WTC11 (cell line): ENCODE results near the gene SRC. TPM values are rescaled to one million over a fixed set of nuclear protein-coding genes. Genes with fewer than 3 reads are reported as not detected.

Source experiments
- ATAC-seq: fragments of 200-7000 bp; cut with Tn5 transposase; 2 replicates; pipeline ENCODE4 v1.10.0; 2021; ENCODE audit warnings: mild to moderate bottlenecking, moderate library complexity
- CTCF ChIA-PET: fragments of 300-600 bp; sonication (Branson Sonifier 250); formaldehyde crosslinking; loops from one replicate; lab custom pipeline; 2021; ENCODE audit warnings: antibody characterized with exemption; lab: Charles Lee
- POLR2A ChIA-PET: fragments of 350-600 bp; sonication (Branson Sonifier 250); formaldehyde crosslinking; loops from one replicate; lab custom pipeline; 2021; ENCODE audit warnings: antibody characterized with exemption; lab: Charles Lee
- DNase-seq: peaks from one replicate; pipeline ENCODE4 v3.0.0; 2021; ENCODE audit warnings: low spot score
- H3K27ac Mint-ChIP-seq: 2 replicates; pipeline ENCODE4 v1.8.0; 2021; ENCODE audit warnings: mixed read lengths
- H3K27me3 Mint-ChIP-seq: 2 replicates; pipeline ENCODE4 v1.8.0; 2021; ENCODE audit warnings: low read depth, mild to moderate bottlenecking, moderate library complexity, mixed read lengths
- H3K36me3 Mint-ChIP-seq: 2 replicates; pipeline ENCODE4 v1.8.0; 2021; ENCODE audit warnings: mixed read lengths
- H3K4me1 Mint-ChIP-seq: 2 replicates; pipeline ENCODE4 v1.8.0; 2022; ENCODE audit warnings: mixed read lengths
- H3K4me3 Mint-ChIP-seq: 2 replicates; pipeline ENCODE4 v1.8.0; 2021; ENCODE audit warnings: mild to moderate bottlenecking, moderate library complexity, mixed read lengths
- H3K9me3 Mint-ChIP-seq: 2 replicates; pipeline ENCODE4 v1.8.0; 2021; ENCODE audit warnings: mixed read lengths
- AFF4 ChIP-seq: sonication (generic); formaldehyde crosslinking; IDR thresholded peaks from 2 replicates; pipeline ENCODE4 v1.8.1; 2023; ENCODE audit warnings: mild to moderate bottlenecking, missing genetic modification reagents, borderline replicate concordance
- CREM ChIP-seq: sonication (generic); formaldehyde crosslinking; IDR thresholded peaks from 2 replicates; pipeline ENCODE4 v1.8.1; 2022; ENCODE audit warnings: mild to moderate bottlenecking, missing genetic modification reagents, moderate library complexity
- IRF2 ChIP-seq: sonication (generic); formaldehyde crosslinking; IDR thresholded peaks from 2 replicates; pipeline ENCODE4 v1.8.0; 2022; ENCODE audit warnings: low read depth, missing genetic modification reagents, borderline replicate concordance
- JUN ChIP-seq: sonication (generic); formaldehyde crosslinking; IDR thresholded peaks from 2 replicates; pipeline ENCODE4 v1.8.0; 2023; ENCODE audit warnings: mild to moderate bottlenecking, missing genetic modification reagents
- KAT7 ChIP-seq: sonication (generic); formaldehyde crosslinking; IDR thresholded peaks from 2 replicates; pipeline ENCODE4 v1.8.1; 2023; ENCODE audit warnings: missing genetic modification reagents, mild to moderate bottlenecking, borderline replicate concordance
- MAX ChIP-seq: sonication (generic); formaldehyde crosslinking; IDR thresholded peaks from 2 replicates; pipeline ENCODE4 v1.8.0; 2022; ENCODE audit warnings: mild to moderate bottlenecking, missing genetic modification reagents
- MYBL2 ChIP-seq: sonication (generic); formaldehyde crosslinking; IDR thresholded peaks from 2 replicates; pipeline ENCODE4 v1.8.1; 2023; ENCODE audit warnings: mild to moderate bottlenecking, moderate library complexity, missing genetic modification reagents
- NFYB ChIP-seq: sonication (generic); formaldehyde crosslinking; conservative IDR thresholded peaks from 2 replicates; pipeline ENCODE4 v1.8.0; 2022; ENCODE audit warnings: low read depth, missing genetic modification reagents
- PREB ChIP-seq: sonication (generic); formaldehyde crosslinking; IDR thresholded peaks from 2 replicates; pipeline ENCODE4 v1.8.1; 2022; ENCODE audit warnings: mild to moderate bottlenecking, missing genetic modification reagents, moderate library complexity, borderline replicate concordance
- PRRX2 ChIP-seq: fragments of 250-450 bp; sonication (Bioruptor Pico); IDR thresholded peaks from 2 replicates; pipeline ENCODE4 v1.8.0; 2021; ENCODE audit warnings: mild to moderate bottlenecking
- RELA ChIP-seq: sonication (generic); formaldehyde crosslinking; IDR thresholded peaks from 2 replicates; pipeline ENCODE4 v1.8.1; 2022; ENCODE audit warnings: missing genetic modification reagents, mild to moderate bottlenecking, borderline replicate concordance
- TEAD4 ChIP-seq: sonication (generic); formaldehyde crosslinking; IDR thresholded peaks from 2 replicates; pipeline ENCODE4 v1.8.0; 2022; ENCODE audit warnings: mild to moderate bottlenecking, missing genetic modification reagents
- ZMAT4 ChIP-seq: fragments of 250-450 bp; sonication (Bioruptor Pico); IDR thresholded peaks from 2 replicates; pipeline ENCODE4 v1.9.0; 2021; ENCODE audit warnings: mild to moderate bottlenecking
- ZNF263 ChIP-seq: sonication (generic); formaldehyde crosslinking; IDR thresholded peaks from 2 replicates; pipeline ENCODE4 v1.8.1; 2022; ENCODE audit warnings: low read depth, mild to moderate bottlenecking, moderate library complexity, missing genetic modification reagents
- ZNF317 ChIP-seq: sonication (generic); formaldehyde crosslinking; IDR thresholded peaks from 2 replicates; pipeline ENCODE4 v1.8.1; 2023; ENCODE audit warnings: low read depth, mild to moderate bottlenecking, moderate library complexity, missing genetic modification reagents, borderline replicate concordance
- ZNF396 ChIP-seq: fragments of 250-450 bp; sonication (Bioruptor Pico); IDR thresholded peaks from 2 replicates; pipeline ENCODE4 v1.8.0; 2021; ENCODE audit warnings: mild to moderate bottlenecking, moderate library complexity, borderline replicate concordance
- ZSCAN18 ChIP-seq: fragments of 250-450 bp; sonication (Bioruptor Pico); IDR thresholded peaks from 2 replicates; pipeline ENCODE4 v2.1.2; 2022; ENCODE audit warnings: mild to moderate bottlenecking, moderate library complexity
- total RNA-seq: library from RNA; stranded (reverse); gene quantifications from 3 replicates; pipeline ENCODE4 v1.2.3, GENCODE V29; 2021

SRC gene
- total RNA-seq, 1 experiment from 2014 or later, result 33.3 TPM

GRCh38 chr20:37443596-37443995 is 97.7 kb downstream of the SRC start:
- ATAC-seq, result no peak
- Mint-ChIP-seq H3K9me3 (no peaks in the 10 kb centered on the region), H3K27me3 (no peaks in the 10 kb centered on the region), H3K36me3 (no peaks in the 10 kb centered on the region), H3K4me1 (peaks cover 16% of the 10 kb centered on the region), H3K27ac (no peak overlapping the region), H3K4me3 (no peak overlapping the region)
- ChIA-PET POLR2A (no interaction called here), CTCF (no interaction called here)
- no peak for TF ChIP-seq ZNF263 (CRISPR knock-in tag)
- no peak for TF ChIP-seq ZSCAN18 (CRISPR knock-in tag)
- TF ChIP-seq CREM (CRISPR knock-in tag), result no peak
- no peak for TF ChIP-seq ZMAT4 (CRISPR knock-in tag)
- no peak for TF ChIP-seq TEAD4 (CRISPR knock-in tag)
- DNase-seq, result no peak

- H3K27me3 Mint-ChIP-seq, result no peaks in the 10 kb centered on the region
- no peaks in the 10 kb centered on the region for H3K36me3 Mint-ChIP-seq
- ChIA-PET CTCF (interaction anchor here (0.6 kb wide), 1 partner anchor 104 kb away, joined by 6 read pairs; no protein-coding TSS in a partner anchor), POLR2A (no interaction called here)
- no peak for TF ChIP-seq MYBL2 (CRISPR knock-in tag)
- TF ChIP-seq ZNF317, result no peak
- TF ChIP-seq IRF2 (CRISPR knock-in tag), result no peak
- no peak for TF ChIP-seq ZNF396
- no peak for TF ChIP-seq ZMAT4 (CRISPR knock-in tag)
- no peak for TF ChIP-seq JUN (CRISPR knock-in tag)
- no peak for TF ChIP-seq AFF4 (CRISPR knock-in tag)
- TF ChIP-seq RELA, result no peak
- no peak for TF ChIP-seq MAX (CRISPR knock-in tag)
- TF ChIP-seq KAT7, result no peak
- TF ChIP-seq PRRX2 (CRISPR knock-in tag), result no peak
- TF ChIP-seq PREB, result no peak
- no peak for TF ChIP-seq NFYB (CRISPR knock-in tag)
- no peak overlapping the region for H3K27ac Mint-ChIP-seq
- no peak overlapping the region for H3K4me3 Mint-ChIP-seq
- H3K4me1 Mint-ChIP-seq, result peaks cover 1% of the 10 kb centered on the region
- ATAC-seq (no peak), DNase-seq (no peak)
- H3K9me3 Mint-ChIP-seq, result no peaks in the 10 kb centered on the region
Measured at GRCh38 chr20:37445041-37445440, 99.1 kb downstream of the SRC start.
